ENCODE results near the gene CNKSR3. TPM values are rescaled to one million over a fixed set of nuclear protein-coding genes. Genes with fewer than 3 reads are reported as not detected.

The CNKSR3 gene
- total and polyA plus RNA-seq, 2 experiments from 2014 or later = 4.4 to 4.7 TPM

- Histone ChIP-seq H3K27ac (no peak overlapping the region), H3K4me3 (no peak overlapping the region), H3K4me1 (ENCODE audit: low read depth) (peaks cover 12% of the 10 kb centered on the region), H3K27me3 (no peaks in the 10 kb centered on the region), H3K36me3 (peaks cover 4% of the 10 kb centered on the region), H3K9me3 (ENCODE audit: low read depth) (no peaks in the 10 kb centered on the region)
- no peak for DNase-seq (ENCODE audit: low read depth in 1 of 2, low spot score in 1 of 2)
- TF ChIP-seq CTCF (IDR thresholded peaks at IDR 0.05; ENCODE audit: low read depth, low read length) = no peak
Measured at GRCh38 chr6:154426997-154427396, 83.5 kb downstream of the CNKSR3 start.

GRCh38 chr6:154425034-154425433 lies 85.5 kb downstream of the CNKSR3 start:
- TF ChIP-seq CTCF (IDR thresholded peaks at IDR 0.05; ENCODE audit: low read depth, low read length) = no peak
- Histone ChIP-seq H3K4me1 (ENCODE audit: low read depth) (peaks cover 5% of the 10 kb centered on the region), H3K36me3 (peaks cover 4% of the 10 kb centered on the region), H3K4me3 (no peak overlapping the region), H3K27ac (no peak overlapping the region), H3K9me3 (ENCODE audit: low read depth) (no peaks in the 10 kb centered on the region), H3K27me3 (no peaks in the 10 kb centered on the region)
- DNase-seq (ENCODE audit: low read depth in 1 of 2, low spot score in 1 of 2) = no peak

- Histone ChIP-seq H3K9me3 (ENCODE audit: low read depth) (no peaks in the 10 kb centered on the region), H3K36me3 (no peaks in the 10 kb centered on the region), H3K4me3 (no peak overlapping the region), H3K27ac (no peak overlapping the region), H3K4me1 (ENCODE audit: low read depth) (peaks cover 7% of the 10 kb centered on the region), H3K27me3 (no peaks in the 10 kb centered on the region)
- no peak for DNase-seq (ENCODE audit: low read depth in 1 of 2, low spot score in 1 of 2)
- no peak for TF ChIP-seq CTCF (IDR thresholded peaks at IDR 0.05; ENCODE audit: low read depth, low read length)
Measured at GRCh38 chr6:154414021-154414813, 96.3 kb downstream of the CNKSR3 start.

GRCh38 chr6:154412106-154412820 lies 98.2 kb downstream of the CNKSR3 start:
- Histone ChIP-seq H3K4me3 (no peak overlapping the region), H3K27ac (no peak overlapping the region), H3K36me3 (no peaks in the 10 kb centered on the region), H3K27me3 (no peaks in the 10 kb centered on the region), H3K4me1 (ENCODE audit: low read depth) (peaks cover 7% of the 10 kb centered on the region), H3K9me3 (ENCODE audit: low read depth) (no peaks in the 10 kb centered on the region)
- no peak for TF ChIP-seq CTCF (IDR thresholded peaks at IDR 0.05; ENCODE audit: low read depth, low read length)
- no peak for DNase-seq (ENCODE audit: low read depth in 1 of 2, low spot score in 1 of 2)

- TF ChIP-seq CTCF (IDR thresholded peaks at IDR 0.05; ENCODE audit: low read depth, low read length) = no peak
- H3K4me3 ChIP-seq = no peak overlapping the region
- H3K4me1 ChIP-seq (ENCODE audit: low read depth) = peaks cover 7% of the 10 kb centered on the region
- no peak for DNase-seq (ENCODE audit: low read depth in 1 of 2, low spot score in 1 of 2)
- no peaks in the 10 kb centered on the region for H3K27me3 ChIP-seq
- no peaks in the 10 kb centered on the region for H3K9me3 ChIP-seq (ENCODE audit: low read depth)
- H3K36me3 ChIP-seq = no peaks in the 10 kb centered on the region
- H3K27ac ChIP-seq = no peak overlapping the region
Measured at GRCh38 chr6:154411076-154411475, 99.4 kb downstream of the CNKSR3 start.
